Measurements from ENCODE around the gene MDM4. TPM values are rescaled to one million over a fixed set of nuclear protein-coding genes. Genes with fewer than 3 reads are reported as not detected.

MDM4 gene
- total and polyA plus RNA-seq, 4 donors, result 4.8 to 141 (median 57.7) TPM

DNA sequence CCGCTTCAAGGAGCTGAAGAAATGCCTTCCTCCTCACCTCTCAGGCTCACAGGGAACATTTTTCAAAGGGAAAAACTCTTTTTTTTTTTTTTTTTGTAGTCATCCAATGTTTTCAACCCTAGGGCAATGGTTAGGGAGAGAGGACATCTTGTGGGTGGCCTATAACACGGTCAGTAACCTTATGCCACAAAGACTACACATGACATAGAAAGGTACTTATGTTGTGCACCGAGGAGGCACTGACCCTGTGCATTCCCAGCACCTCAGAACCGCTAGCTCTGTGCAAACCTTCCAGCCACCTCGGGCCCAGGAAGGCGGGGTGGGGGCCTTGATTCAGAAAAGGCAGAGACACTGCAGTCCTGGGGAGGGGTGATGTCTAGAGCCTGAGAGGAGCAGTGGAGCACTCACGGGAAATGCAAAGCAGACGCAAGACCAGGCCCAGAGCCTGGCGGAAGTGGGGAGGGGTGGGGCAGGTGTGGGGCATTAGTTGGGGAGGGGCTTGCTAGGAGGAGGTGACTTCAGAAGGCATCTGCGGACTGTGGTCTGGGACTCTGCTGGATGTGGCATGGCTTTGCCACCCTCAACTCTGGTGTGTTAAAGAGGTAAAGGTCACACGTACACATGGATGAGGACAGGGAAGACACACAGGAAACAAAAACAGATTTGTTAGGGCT lies 68.6 kb downstream of the MDM4 start:
- intact Hi-C loops (cut with DNase I), result no loop called here
- Histone ChIP-seq H3K27ac (ENCODE audit: low read depth in 1 of 2, low read length in 2 of 2) (no peak overlapping the region), H3K9me3 (ENCODE audit: control insufficient read depth, low read length) (no peaks in the 10 kb centered on the region), H3K27me3 (ENCODE audit: control insufficient read depth in 1 of 2, insufficient read depth in 2 of 2, low read length in 1 of 2) (no peaks in the 10 kb centered on the region), H3K36me3 (ENCODE audit: control insufficient read depth in 1 of 2, insufficient read depth in 2 of 2, low read length in 1 of 2) (no peaks in the 10 kb centered on the region), H3K4me1 (ENCODE audit: control insufficient read depth in 1 of 2, insufficient read depth in 2 of 2, low read length in 2 of 2) (no peaks in the 10 kb centered on the region), H3K4me3 (ENCODE audit: low read length in 2 of 2) (no peak overlapping the region)
- ATAC-seq (ENCODE audit: low FRiP score) (no peak), DNase-seq (no peak)
- WGBS, 2 donors, result 79 to 80% methylated on average over 11 of the region's 11 CpGs

DNA sequence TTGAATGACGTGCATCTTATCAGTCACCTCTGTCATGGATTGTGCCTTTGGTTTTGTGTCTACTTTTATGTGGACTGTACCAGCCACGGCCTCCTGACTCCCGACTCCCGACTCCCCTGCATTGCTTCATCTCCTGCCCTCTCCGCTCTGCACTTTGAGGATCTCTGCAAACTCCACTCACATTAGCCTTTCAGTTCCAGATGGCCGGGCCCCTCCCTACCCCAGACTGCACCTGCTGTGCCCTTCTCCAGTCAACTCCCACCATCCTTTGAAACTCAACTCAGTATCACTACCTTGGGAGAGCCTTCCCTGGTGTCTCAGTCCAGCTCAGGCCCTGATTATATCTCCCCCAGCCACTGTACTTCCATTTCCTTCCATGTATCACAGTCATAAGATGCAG lies 71.4 kb downstream of the MDM4 start:
- no peak overlapping the region for H3K27ac ChIP-seq (ENCODE audit: low read depth in 1 of 2, low read length in 2 of 2)
- H3K9me3 ChIP-seq (ENCODE audit: control insufficient read depth, low read length), result no peaks in the 10 kb centered on the region
- intact Hi-C loops (cut with DNase I), result no loop called here
- 73 to 81% methylated on average over 6 of the region's 6 CpGs for WGBS, 2 donors
- no peaks in the 10 kb centered on the region for H3K27me3 ChIP-seq (ENCODE audit: control insufficient read depth in 1 of 2, insufficient read depth in 2 of 2, low read length in 1 of 2)
- no peaks in the 10 kb centered on the region for H3K36me3 ChIP-seq (ENCODE audit: control insufficient read depth in 1 of 2, insufficient read depth in 2 of 2, low read length in 1 of 2)
- no peak for ATAC-seq (ENCODE audit: low FRiP score)
- no peak overlapping the region for H3K4me3 ChIP-seq (ENCODE audit: low read length in 2 of 2)
- DNase-seq, result no peak
- no peaks in the 10 kb centered on the region for H3K4me1 ChIP-seq (ENCODE audit: control insufficient read depth in 1 of 2, insufficient read depth in 2 of 2, low read length in 2 of 2)

DNA sequence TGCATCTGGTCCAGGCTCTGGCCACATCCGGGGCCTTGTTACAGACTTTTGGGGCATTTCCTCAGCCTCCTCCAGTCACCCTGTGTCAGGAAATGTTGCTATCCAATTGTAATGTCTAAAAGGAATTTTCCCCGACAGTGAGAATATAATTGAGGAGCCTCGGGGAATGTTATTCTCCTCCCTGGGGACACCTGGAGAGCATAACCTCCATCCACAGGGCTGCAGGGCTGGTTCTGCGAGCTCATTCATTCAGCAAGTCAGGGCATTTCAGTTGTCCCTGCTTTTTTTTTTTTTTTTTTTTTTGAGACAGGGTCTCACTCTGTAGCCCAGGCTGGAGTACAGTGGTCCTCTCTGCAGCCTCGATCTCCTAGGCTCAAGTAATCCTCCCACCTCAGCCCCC lies 72.6 kb downstream of the MDM4 start:
- intact Hi-C loops (cut with DNase I), result no loop called here
- WGBS, 2 donors, result 70 to 80% methylated on average over 5 of the region's 5 CpGs

DNA sequence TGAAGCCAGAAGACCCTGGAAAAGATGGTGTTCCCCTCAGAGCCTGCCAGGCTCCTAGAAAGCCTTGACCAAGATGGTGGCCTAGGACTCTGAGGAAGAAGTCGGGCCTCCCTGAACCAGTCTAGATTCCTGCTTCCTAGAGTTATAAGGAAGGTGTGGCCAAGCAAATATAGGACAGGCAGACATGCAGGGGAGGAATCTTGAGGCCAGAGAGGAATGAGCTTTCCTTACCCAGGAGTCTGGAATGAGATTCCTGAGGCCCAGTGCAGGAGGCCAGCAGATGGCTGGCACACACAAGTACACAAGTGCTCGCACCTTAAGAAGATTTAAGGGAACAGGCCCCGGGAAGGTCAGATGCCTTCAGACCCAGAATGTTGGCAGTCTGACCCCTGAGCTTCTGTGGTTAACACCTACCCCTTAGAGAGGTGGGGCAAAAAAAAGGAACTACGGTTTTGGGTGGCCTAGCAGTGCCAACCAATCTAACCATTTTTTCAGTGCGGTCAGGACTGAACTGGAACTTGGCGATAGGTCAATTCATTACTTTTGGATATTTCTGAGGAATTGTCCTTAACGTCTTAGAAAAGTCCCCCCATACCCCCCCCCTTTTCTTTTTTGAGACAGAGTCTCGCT lies 73.3 kb downstream of the MDM4 start:
- Histone ChIP-seq H3K27me3 (ENCODE audit: control insufficient read depth in 1 of 2, insufficient read depth in 2 of 2, low read length in 1 of 2) (no peaks in the 10 kb centered on the region), H3K4me1 (ENCODE audit: control insufficient read depth in 1 of 2, insufficient read depth in 2 of 2, low read length in 2 of 2) (no peaks in the 10 kb centered on the region), H3K9me3 (ENCODE audit: control insufficient read depth, low read length) (no peaks in the 10 kb centered on the region), H3K27ac (ENCODE audit: low read depth in 1 of 2, low read length in 2 of 2) (no peak overlapping the region), H3K4me3 (ENCODE audit: low read length in 2 of 2) (no peak overlapping the region), H3K36me3 (ENCODE audit: control insufficient read depth in 1 of 2, insufficient read depth in 2 of 2, low read length in 1 of 2) (no peaks in the 10 kb centered on the region)
- 82 to 87% methylated on average over 8 of the region's 8 CpGs for WGBS, 2 donors
- ATAC-seq (ENCODE audit: low FRiP score) (no peak), DNase-seq (no peak)
- intact Hi-C loops (cut with DNase I), result no loop called here

More for the DNA sequence above, 72.6 kb downstream of the MDM4 start:
- no peak for ATAC-seq (ENCODE audit: low FRiP score)
- no peaks in the 10 kb centered on the region for H3K9me3 ChIP-seq (ENCODE audit: control insufficient read depth, low read length)
- no peak overlapping the region for H3K4me3 ChIP-seq (ENCODE audit: low read length in 2 of 2)
- H3K36me3 ChIP-seq (ENCODE audit: control insufficient read depth in 1 of 2, insufficient read depth in 2 of 2, low read length in 1 of 2), result no peaks in the 10 kb centered on the region
- H3K4me1 ChIP-seq (ENCODE audit: control insufficient read depth in 1 of 2, insufficient read depth in 2 of 2, low read length in 2 of 2), result no peaks in the 10 kb centered on the region
- no peaks in the 10 kb centered on the region for H3K27me3 ChIP-seq (ENCODE audit: control insufficient read depth in 1 of 2, insufficient read depth in 2 of 2, low read length in 1 of 2)
- no peak for DNase-seq
- no peak overlapping the region for H3K27ac ChIP-seq (ENCODE audit: low read depth in 1 of 2, low read length in 2 of 2)

DNA sequence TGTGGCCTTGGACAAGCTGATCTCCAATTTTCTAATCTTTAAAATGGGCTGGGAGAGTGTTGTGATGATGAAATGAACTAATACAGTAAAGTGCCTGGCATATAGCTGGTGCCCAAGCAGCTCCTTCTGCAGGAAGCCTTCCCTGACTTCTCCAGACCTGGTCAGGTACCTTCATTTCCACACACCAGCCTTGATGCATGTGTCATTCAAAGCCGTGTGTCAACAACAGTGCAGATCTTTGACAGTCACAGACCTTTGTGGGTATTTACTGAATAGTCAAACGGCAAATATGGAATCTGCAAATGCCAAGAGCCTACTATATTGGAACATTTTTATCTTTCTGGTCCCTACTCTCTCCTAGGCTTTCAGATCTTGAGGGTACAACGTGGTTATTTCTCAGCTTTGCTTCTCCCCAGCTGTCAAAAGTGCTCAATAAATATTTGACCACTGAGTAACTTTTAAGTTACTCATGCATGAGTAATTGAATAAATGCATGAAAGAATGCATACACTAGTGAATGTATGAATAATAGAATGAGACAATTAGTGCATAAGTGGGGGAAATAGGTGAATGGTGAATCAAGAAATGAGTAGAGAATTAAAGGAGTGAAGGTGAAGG lies 75.4 kb downstream of the MDM4 start:
- Histone ChIP-seq H3K27me3 (ENCODE audit: control insufficient read depth in 1 of 2, insufficient read depth in 2 of 2, low read length in 1 of 2) (no peaks in the 10 kb centered on the region), H3K9me3 (ENCODE audit: control insufficient read depth, low read length) (no peaks in the 10 kb centered on the region), H3K4me3 (ENCODE audit: low read length in 2 of 2) (no peak overlapping the region), H3K27ac (ENCODE audit: low read depth in 1 of 2, low read length in 2 of 2) (no peak overlapping the region), H3K36me3 (ENCODE audit: control insufficient read depth in 1 of 2, insufficient read depth in 2 of 2, low read length in 1 of 2) (no peaks in the 10 kb centered on the region), H3K4me1 (ENCODE audit: control insufficient read depth in 1 of 2, insufficient read depth in 2 of 2, low read length in 2 of 2) (no peaks in the 10 kb centered on the region)
- 52 to 57% methylated on average over 3 of the region's 3 CpGs for WGBS, 2 donors
- intact Hi-C loops (cut with DNase I), result no loop called here
- DNase-seq (no peak), ATAC-seq (ENCODE audit: low FRiP score) (no peak)

DNA sequence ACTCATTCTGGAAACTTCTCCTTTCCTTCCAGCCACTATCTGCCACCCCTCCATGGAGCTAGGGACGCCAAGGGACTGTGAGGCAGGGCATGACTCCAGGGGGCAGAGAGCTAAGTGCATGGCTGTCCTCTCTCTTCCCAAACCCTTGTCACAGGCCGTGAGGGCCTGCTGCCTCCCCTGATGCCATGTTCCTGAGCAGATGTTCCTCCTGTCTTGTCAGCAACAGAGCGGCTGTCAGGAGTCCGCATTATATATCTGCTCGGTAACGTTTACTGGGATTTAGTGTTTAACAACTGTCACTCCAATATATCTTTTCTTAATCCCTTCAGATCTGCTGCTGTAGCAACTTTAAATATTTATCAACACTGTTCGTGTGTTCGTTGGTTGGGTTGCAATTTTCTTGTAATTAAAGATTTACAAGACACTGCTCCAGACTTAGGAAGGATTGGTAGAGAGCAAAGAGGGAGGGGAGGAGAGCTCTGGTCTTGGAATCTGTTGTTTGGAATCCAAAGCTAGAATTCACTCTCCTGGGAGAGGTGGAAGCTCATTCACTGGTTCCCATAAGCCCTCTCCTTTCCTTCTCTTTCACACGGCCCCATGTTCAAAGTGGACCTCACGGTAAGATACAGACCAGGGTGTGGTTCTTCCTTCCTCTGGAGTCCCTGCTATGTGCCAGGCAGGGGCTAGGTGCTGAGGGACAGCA lies 76.2 kb downstream of the MDM4 start:
- no peak overlapping the region for H3K27ac ChIP-seq (ENCODE audit: low read depth in 1 of 2, low read length in 2 of 2)
- WGBS, 2 donors, result 64 to 66% methylated on average over 10 of the region's 10 CpGs
- intact Hi-C loops (cut with DNase I), result no loop called here

DNA sequence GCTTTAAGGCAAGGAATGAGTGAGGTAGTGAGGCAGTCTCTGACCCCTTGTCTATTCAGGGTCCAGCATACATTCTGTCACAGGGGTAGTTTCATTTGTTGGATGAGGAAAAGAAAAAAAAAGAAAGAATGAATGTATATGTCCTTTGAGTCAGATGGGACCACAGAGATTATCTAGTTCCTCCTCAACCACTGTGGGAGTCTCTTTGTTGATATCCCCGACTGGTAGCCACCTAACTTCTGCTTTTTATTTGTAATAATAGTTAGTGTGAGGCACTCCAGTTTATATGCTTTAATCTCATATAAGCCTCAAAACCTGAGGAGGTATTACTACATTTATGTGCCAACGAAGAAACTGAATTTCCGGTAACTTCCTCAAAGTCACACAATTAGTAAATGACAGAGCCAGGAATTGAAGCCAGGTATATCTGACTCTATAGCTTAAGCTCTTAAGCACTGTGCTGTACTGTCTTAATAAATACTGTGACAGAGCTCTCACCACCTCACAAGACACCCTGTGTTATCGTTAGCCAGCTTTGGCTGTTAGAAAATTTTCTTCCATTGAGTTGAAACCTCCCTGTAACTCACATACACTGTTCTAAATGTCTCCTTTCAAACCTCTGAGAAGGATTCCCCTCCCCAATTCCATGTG lies 82.2 kb downstream of the MDM4 start:
- H3K9me3 ChIP-seq (ENCODE audit: control insufficient read depth, low read length), result no peaks in the 10 kb centered on the region
- DNase-seq, result no peak
- no peak overlapping the region for H3K27ac ChIP-seq (ENCODE audit: low read depth in 1 of 2, low read length in 2 of 2)
- H3K36me3 ChIP-seq (ENCODE audit: control insufficient read depth in 1 of 2, insufficient read depth in 2 of 2, low read length in 1 of 2), result no peaks in the 10 kb centered on the region
- H3K27me3 ChIP-seq (ENCODE audit: control insufficient read depth in 1 of 2, insufficient read depth in 2 of 2, low read length in 1 of 2), result no peaks in the 10 kb centered on the region
- no peaks in the 10 kb centered on the region for H3K4me1 ChIP-seq (ENCODE audit: control insufficient read depth in 1 of 2, insufficient read depth in 2 of 2, low read length in 2 of 2)
- WGBS, 2 donors, result 78 to 80% methylated on average over 4 of the region's 4 CpGs
- ATAC-seq (ENCODE audit: low FRiP score), result no peak
- no peak overlapping the region for H3K4me3 ChIP-seq (ENCODE audit: low read length in 2 of 2)
- intact Hi-C loops (cut with DNase I), result no loop called here

More for the DNA sequence above, 76.2 kb downstream of the MDM4 start:
- Histone ChIP-seq H3K36me3 (ENCODE audit: control insufficient read depth in 1 of 2, insufficient read depth in 2 of 2, low read length in 1 of 2) (no peaks in the 10 kb centered on the region), H3K9me3 (ENCODE audit: control insufficient read depth, low read length) (no peaks in the 10 kb centered on the region), H3K27me3 (ENCODE audit: control insufficient read depth in 1 of 2, insufficient read depth in 2 of 2, low read length in 1 of 2) (no peaks in the 10 kb centered on the region), H3K4me1 (ENCODE audit: control insufficient read depth in 1 of 2, insufficient read depth in 2 of 2, low read length in 2 of 2) (no peaks in the 10 kb centered on the region), H3K4me3 (ENCODE audit: low read length in 2 of 2) (no peak overlapping the region)
- ATAC-seq (ENCODE audit: low FRiP score) (no peak), DNase-seq (no peak)

DNA sequence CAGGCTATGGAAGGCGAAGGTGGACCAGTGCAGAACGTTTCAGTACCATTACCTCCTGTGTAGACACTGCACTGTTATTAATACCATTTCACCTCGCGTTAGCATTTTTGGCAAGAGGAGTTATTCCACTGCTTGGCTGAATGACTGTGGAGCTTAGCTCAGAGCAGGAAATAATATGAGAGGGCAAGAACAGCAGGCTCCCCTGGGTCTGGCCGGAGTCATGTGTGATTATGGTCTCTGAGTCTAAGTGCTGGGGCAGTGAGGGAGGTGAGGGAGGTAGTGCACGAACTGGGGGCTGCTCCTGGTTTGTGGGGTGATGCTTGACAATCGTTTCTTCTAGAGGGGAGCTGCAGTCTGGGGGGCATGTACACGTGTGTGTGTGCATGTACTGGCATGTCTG lies 82.9 kb downstream of the MDM4 start:
- Histone ChIP-seq H3K9me3 (ENCODE audit: control insufficient read depth, low read length) (no peaks in the 10 kb centered on the region), H3K36me3 (ENCODE audit: control insufficient read depth in 1 of 2, insufficient read depth in 2 of 2, low read length in 1 of 2) (no peaks in the 10 kb centered on the region), H3K4me1 (ENCODE audit: control insufficient read depth in 1 of 2, insufficient read depth in 2 of 2, low read length in 2 of 2) (no peaks in the 10 kb centered on the region), H3K4me3 (ENCODE audit: low read length in 2 of 2) (no peak overlapping the region), H3K27me3 (ENCODE audit: control insufficient read depth in 1 of 2, insufficient read depth in 2 of 2, low read length in 1 of 2) (no peaks in the 10 kb centered on the region), H3K27ac (ENCODE audit: low read depth in 1 of 2, low read length in 2 of 2) (no peak overlapping the region)
- 52 to 53% methylated on average over 8 of the region's 8 CpGs for WGBS, 2 donors
- ATAC-seq (ENCODE audit: low FRiP score), result no peak
- no peak for DNase-seq
- intact Hi-C loops (cut with DNase I), result no loop called here

All from aorta (tissue), 5 donors.